ENCODE results near the gene PSMB11. TPM values are rescaled to one million over a fixed set of nuclear protein-coding genes. Genes with fewer than 3 reads are reported as not detected.

PSMB11 gene
- total and polyA plus RNA-seq, 8 donors = not detected

DNA sequence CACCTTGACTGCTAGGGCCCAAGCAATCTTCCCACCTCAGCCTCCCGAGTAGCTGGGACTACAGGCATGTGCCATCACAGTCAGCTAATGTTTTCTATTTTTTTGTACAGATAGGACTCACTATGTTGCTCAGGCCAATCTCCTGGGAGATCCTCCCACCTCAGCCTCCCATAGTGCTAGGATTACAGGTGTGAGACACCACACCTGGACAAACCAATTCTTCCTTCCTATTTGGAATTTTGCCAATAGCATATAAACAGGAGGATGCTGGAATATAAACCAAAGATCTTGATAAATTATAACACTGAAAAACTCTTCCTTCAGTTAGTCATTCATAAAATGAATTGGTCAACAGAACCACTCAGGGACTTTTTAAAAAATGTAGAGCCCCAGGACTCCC, 44.6 kb downstream of the PSMB11 start:
- Histone ChIP-seq H3K27ac (peak overlapping the region in 1 of 2 donors; percentile 19), H3K4me3 (no peak overlapping the region), H3K27me3 (no peaks in the 10 kb centered on the region), H3K9me3 (no peaks in the 10 kb centered on the region), H3K4me1 (peaks cover 0 to 37% of the 10 kb centered on the region in 2 donors), H3K36me3 (peaks cover 2 to 100% of the 10 kb centered on the region in 2 donors)
- no peak for DNase-seq
- ATAC-seq = no peak
- TF ChIP-seq, protein P1, sequence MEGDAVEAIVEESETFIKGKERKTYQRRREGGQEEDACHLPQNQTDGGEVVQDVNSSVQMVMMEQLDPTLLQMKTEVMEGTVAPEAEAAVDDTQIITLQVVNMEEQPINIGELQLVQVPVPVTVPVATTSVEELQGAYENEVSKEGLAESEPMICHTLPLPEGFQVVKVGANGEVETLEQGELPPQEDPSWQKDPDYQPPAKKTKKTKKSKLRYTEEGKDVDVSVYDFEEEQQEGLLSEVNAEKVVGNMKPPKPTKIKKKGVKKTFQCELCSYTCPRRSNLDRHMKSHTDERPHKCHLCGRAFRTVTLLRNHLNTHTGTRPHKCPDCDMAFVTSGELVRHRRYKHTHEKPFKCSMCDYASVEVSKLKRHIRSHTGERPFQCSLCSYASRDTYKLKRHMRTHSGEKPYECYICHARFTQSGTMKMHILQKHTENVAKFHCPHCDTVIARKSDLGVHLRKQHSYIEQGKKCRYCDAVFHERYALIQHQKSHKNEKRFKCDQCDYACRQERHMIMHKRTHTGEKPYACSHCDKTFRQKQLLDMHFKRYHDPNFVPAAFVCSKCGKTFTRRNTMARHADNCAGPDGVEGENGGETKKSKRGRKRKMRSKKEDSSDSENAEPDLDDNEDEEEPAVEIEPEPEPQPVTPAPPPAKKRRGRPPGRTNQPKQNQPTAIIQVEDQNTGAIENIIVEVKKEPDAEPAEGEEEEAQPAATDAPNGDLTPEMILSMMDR (IDR thresholded peaks at IDR 0.05) = no peak
- intact Hi-C loops (cut with DNase I) = no loop called here

DNA sequence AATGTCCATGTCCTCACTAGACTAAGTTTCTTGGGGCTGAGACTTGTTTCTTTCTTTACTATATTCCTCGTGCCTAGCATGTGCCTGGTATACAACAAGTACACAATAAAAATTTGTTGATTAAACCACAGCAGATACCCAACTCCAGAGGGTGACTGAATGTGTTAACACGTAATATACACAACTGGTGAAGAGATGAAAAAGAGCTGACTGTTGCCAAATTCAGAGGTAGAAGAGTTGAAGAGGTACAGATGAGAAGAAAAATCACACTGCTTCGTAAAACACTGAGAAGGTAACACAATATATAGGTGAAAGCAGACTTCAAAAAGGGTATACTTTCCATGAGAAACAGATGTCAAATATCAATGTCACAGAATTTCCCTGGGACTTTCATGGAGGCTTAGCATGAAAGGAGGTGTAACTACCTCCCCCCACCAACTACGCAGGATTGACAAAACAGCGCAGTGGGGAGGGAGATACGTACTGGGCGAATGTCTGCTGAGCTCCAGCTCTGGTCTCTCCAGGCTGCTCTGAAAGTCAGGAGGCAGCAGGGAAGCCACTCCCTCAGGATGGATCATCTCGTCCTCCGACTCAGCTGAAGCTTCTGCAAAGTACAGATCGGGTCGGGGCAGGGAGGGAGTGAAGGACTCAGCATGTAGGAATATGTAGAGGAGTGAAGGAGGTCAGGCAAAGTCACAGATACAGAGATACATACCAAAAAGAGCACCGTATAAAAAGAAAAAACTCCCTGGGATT, 47.7 kb downstream of the PSMB11 start:
- intact Hi-C loops (cut with DNase I) = no loop called here
- H3K36me3 ChIP-seq = peaks cover 2 to 86% of the 10 kb centered on the region in 2 donors
- no peak for ATAC-seq
- TF ChIP-seq, protein P1 (IDR thresholded peaks at IDR 0.05) = no peak
- no peak overlapping the region for H3K4me3 ChIP-seq
- no peak overlapping the region for H3K27ac ChIP-seq
- H3K9me3 ChIP-seq = no peaks in the 10 kb centered on the region
- DNase-seq = no peak
- peaks cover 10 to 61% of the 10 kb centered on the region in 2 donors for H3K4me1 ChIP-seq
- H3K27me3 ChIP-seq = no peaks in the 10 kb centered on the region

DNA sequence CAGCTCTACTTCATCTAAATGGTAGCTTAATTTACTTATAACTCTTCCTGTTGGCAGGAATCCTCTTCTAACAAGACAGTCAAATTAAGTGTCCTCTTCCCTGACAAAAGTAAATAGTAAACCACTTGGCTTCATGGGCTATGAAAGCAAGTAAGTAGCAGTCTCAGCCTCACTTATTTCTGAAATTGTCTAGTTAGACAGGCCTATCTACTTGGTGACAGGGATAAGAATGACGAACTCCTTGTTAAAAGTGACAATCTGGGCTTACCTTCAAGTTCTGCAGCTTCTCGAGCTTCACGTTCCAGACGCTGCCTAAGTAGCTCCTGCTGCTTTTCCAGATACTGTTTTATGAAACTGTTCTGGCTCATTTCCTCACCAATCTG, 48.2 kb downstream of the PSMB11 start:
- no peak overlapping the region for H3K27ac ChIP-seq
- peaks cover 2 to 81% of the 10 kb centered on the region in 2 donors for H3K36me3 ChIP-seq
- intact Hi-C loops (cut with DNase I) = no loop called here
- no peaks in the 10 kb centered on the region for H3K9me3 ChIP-seq
- no peaks in the 10 kb centered on the region for H3K27me3 ChIP-seq
- H3K4me1 ChIP-seq = peaks cover 10 to 59% of the 10 kb centered on the region in 2 donors
- TF ChIP-seq, protein P1 (IDR thresholded peaks at IDR 0.05) = no peak
- ATAC-seq = no peak
- no peak for DNase-seq
- H3K4me3 ChIP-seq = no peak overlapping the region

DNA sequence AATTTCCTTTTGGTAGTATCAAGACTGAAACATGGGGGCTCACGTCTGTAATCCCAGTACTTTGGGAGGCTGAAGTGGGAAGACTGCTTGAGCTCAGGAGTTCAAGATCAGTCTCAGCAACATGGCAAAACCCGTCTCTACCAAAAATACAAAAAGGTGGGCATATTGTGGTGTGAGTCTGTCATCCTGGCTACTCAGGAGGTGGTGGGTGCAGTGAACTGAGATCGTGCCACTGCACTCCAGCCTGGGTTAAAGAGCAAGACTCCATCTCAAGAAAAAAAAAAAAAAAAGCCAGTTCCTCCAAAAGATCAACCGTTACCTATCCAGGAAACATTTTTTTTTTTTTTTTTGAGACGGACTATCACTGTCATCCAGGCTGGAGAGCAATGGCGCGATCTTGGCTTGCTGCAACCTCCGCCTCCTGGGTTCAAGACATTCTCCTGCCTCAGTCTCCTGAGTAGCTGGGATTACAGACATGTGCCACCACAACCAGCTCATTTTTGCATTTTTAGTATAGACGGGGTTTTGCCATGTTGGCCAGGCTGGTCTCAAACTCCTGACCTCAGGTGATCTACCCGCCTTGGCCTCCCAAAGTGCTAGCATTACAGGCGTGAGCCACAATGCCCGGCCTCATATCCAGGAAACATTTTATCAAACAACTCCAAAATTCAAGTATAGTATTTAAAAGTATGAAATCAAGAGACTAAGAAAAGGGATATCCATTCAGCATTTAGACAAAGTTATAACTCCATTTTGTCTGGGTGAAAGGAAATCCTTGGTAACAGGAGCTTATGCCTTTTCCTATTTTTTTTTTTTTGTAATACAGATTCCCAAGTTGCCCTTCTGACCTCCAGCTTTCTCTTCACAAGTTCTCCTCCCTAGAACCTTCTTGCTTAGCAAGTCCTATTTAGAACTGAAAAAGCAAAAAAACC, 49.5 kb downstream of the PSMB11 start:
- H3K4me3 ChIP-seq = no peak overlapping the region
- TF ChIP-seq, protein P1 (IDR thresholded peaks at IDR 0.05) = no peak
- DNase-seq (no peak), ATAC-seq (no peak)
- intact Hi-C loops (cut with DNase I) = no loop called here
- peaks cover 2 to 68% of the 10 kb centered on the region in 2 donors for H3K36me3 ChIP-seq
- no peaks in the 10 kb centered on the region for H3K27me3 ChIP-seq
- no peak overlapping the region for H3K27ac ChIP-seq
- peaks cover 12 to 52% of the 10 kb centered on the region in 2 donors for H3K4me1 ChIP-seq
- no peaks in the 10 kb centered on the region for H3K9me3 ChIP-seq

DNA sequence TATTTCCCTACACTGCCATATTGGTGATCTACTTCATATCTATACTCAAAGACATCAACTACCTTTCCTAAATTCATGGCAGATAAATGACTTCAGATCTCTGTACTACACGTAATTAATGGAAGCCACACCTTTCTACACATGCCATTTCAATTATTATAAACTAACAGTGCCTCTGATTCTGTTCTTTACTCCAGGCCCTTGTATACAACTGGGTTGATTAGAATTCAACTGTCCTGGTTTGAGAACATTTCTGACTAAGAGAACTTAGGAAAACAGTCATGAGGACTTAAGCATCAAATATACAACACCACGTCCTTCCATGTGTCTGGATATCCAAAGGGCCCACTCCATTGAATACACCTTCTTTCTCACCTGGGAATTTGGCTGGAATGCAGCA, 51.1 kb downstream of the PSMB11 start:
- peaks cover 2 to 59% of the 10 kb centered on the region in 2 donors for H3K36me3 ChIP-seq
- TF ChIP-seq, protein P1 (IDR thresholded peaks at IDR 0.05) = no peak
- H3K27ac ChIP-seq = no peak overlapping the region
- ATAC-seq = no peak
- intact Hi-C loops (cut with DNase I) = no loop called here
- H3K27me3 ChIP-seq = no peaks in the 10 kb centered on the region
- H3K4me3 ChIP-seq = peak overlapping the region in 1 of 2 donors; percentile 93
- no peak for DNase-seq
- H3K4me1 ChIP-seq = peaks cover 15 to 64% of the 10 kb centered on the region in 2 donors
- no peaks in the 10 kb centered on the region for H3K9me3 ChIP-seq

Measured in left lung (tissue), 10 donors.